Hippocampal formation (tissue), 2 donors: ENCODE data around the gene RAB3A.

ENCODE experiments used
- DNase-seq, 2 donors: peaks; one replicate each; lab custom pipeline; 2025; lab: John Stamatoyannopoulos, UW

The RAB3A gene

DNA sequence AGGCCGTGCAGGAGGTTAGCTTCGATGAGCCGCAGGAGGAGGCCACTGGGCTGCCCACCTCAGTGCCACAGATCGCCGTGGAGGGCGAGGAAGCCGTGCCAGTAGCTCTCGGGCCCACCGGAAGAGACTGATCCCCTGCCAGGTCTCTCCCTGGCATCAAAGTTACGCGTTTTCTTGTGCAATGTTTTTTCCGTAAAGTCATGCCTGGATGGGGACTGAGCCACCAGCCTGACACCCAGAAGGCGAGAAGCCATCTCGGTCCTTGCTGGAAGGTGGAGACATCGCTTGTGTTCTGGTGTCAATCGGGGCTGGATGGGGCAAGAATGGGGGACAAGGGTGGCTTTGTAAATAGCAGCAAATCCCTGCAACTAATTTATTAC, 54.3 kb downstream of the RAB3A start:
- no peak for DNase-seq

DNA sequence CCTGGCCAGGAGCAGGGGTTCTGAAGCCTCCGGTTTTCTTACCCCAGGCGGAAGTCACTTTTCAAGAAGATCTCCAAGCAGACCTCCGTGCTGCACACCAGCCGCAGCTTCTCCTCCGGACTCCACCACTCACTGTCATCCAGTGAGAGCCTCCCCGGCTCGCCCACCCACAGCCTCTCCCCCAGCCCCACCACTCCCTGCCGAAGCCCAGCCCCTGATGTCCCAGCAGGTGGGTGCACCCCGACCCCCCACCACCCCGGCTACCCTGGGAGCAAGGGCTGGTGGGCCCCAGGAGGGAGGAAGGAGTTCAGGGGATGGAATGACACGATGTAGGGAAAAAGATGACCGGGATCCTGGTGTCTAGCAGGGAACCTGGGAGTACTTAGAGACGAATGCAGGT, 56.4 kb downstream of the RAB3A start:
- no peak for DNase-seq
